ENCODE data around the gene NFXL1. TPM values are rescaled to one million over a fixed set of nuclear protein-coding genes. Genes with fewer than 3 reads are reported as not detected.

The NFXL1 gene
- 9.2 and 9.6 TPM in 2 replicates for total RNA-seq
- polyA plus RNA-seq, result 9.0 and 14.1 TPM in 2 replicates
- polyA plus RNA-seq (2012), result 5.5 and 5.9 TPM in 2 replicates
- polyA minus RNA-seq (ENCODE audit: low replicate concordance), result 6.7 and 8.1 TPM in 2 replicates

DNA sequence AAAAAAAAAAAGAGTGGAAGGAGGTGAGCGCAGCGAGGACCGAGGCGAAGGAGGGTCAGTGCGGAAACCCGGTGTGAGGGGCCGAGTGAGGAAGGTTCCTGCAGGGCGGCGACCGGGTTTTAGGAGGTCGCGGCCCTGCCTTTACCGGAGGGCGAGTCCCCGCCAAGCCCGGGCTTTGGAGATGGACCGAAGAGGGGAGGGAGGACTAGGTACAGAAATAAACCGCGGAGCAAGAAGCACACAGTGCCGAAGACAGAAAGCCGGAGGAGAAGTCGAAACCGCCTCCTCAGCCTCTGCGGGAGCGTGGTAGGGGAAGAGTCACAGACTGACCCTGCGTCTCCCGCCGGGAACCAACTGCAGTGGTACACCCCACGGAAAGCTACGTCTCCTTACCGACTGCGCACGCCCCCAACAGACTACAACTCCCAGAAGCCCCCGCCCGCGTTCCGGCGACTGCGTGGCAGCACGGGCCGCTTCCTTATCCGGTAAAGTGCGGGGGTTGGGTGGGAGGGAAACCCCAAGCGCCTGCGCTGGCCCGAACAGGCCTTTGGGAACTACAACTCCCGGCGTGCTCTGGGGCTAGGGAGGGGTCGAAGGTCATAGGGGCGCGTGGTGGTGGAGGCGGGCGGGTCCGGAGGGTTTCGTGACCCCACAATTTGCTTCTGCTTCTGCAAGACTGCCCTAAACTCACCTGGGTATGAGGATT, at the start of gene NFXL1:
Gene NFXL1, minus strand, starts transcription at position 364 of the 706 bp plus-strand sequence. CDS start 380 bp downstream, outside the sequence.
- TF ChIP-seq EZH2 (IDR thresholded peaks at IDR 0.05; ENCODE audit: low read length, missing control alignments), result no peak
- TF ChIP-seq, protein P1, sequence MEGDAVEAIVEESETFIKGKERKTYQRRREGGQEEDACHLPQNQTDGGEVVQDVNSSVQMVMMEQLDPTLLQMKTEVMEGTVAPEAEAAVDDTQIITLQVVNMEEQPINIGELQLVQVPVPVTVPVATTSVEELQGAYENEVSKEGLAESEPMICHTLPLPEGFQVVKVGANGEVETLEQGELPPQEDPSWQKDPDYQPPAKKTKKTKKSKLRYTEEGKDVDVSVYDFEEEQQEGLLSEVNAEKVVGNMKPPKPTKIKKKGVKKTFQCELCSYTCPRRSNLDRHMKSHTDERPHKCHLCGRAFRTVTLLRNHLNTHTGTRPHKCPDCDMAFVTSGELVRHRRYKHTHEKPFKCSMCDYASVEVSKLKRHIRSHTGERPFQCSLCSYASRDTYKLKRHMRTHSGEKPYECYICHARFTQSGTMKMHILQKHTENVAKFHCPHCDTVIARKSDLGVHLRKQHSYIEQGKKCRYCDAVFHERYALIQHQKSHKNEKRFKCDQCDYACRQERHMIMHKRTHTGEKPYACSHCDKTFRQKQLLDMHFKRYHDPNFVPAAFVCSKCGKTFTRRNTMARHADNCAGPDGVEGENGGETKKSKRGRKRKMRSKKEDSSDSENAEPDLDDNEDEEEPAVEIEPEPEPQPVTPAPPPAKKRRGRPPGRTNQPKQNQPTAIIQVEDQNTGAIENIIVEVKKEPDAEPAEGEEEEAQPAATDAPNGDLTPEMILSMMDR (conservative IDR thresholded peaks at IDR 0.05 in 1 of 2, IDR thresholded peaks at IDR 0.05 in 1 of 2; ENCODE audit: low read depth in 1 of 2, low read length in 2 of 2), result no peak
- Histone ChIP-seq H3K27ac (ENCODE audit: insufficient read depth, low read length) (peak within 1 kb of the TSS; percentile 76), H3K79me2 (ENCODE audit: control insufficient read depth, insufficient read depth, low read length) (peaks cover 11% of the 10 kb centered on the region), H3K4me1 (ENCODE audit: control insufficient read depth, extremely low read depth, insufficient read depth, low read length) (no peaks in the 10 kb centered on the region), H4K20me1 (ENCODE audit: control insufficient read depth, extremely low read depth, insufficient read depth, low read length) (no peaks in the 10 kb centered on the region), H3K36me3 (ENCODE audit: control insufficient read depth, insufficient read depth, low read length) (no peaks in the 10 kb centered on the region), H2AFZ (ENCODE audit: low read length) (peak within 1 kb of the TSS; percentile 72), H3K4me2 (ENCODE audit: extremely low read depth, insufficient read depth, low read length) (peak within 1 kb of the TSS; percentile 87), H3K9me3 (ENCODE audit: control insufficient read depth, insufficient read depth, low read depth, low read length) (no peaks in the 10 kb centered on the region), H3K9ac (ENCODE audit: insufficient read depth, low read length) (peak within 1 kb of the TSS; percentile 72), H3K4me3 (replicated peaks in 1 of 4; ENCODE audit: control extremely low read depth in 1 of 4, insufficient read depth in 1 of 4, low read depth in 3 of 4, low read length in 4 of 4) (peak within 1 kb of the TSS; percentile 70 to 96 (median 85)), H3K27me3 (ENCODE audit: control insufficient read depth, insufficient read depth, low read length) (no peaks in the 10 kb centered on the region)
- peak; percentile 97 for DNase-seq (ENCODE audit: low read depth in 2 of 2)

DNA sequence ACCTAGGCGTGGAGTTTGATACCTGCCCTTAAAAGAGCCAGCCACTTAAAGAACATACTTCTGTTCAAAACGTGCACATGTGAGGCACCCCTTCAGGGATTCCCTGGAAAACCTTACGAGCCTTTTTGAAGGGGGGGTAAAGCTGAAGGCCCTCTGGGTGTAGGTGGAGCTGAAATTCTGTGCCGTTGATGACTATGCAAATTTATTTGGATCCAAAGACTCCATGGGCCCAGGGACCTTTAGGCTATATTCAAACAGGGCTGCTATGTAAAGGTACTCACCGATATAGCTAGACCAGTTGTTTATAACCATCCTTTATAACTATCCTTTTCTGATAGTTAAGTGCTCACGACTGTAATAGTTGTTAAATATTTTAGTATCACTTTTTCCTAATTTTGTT, 40.3 kb upstream of the NFXL1 start:
- H3K9me3 ChIP-seq (ENCODE audit: control insufficient read depth, insufficient read depth, low read depth, low read length), result no peaks in the 10 kb centered on the region
- no peak for DNase-seq (ENCODE audit: low read depth in 2 of 2)
- TF ChIP-seq, protein P1 (conservative IDR thresholded peaks at IDR 0.05 in 1 of 2, IDR thresholded peaks at IDR 0.05 in 1 of 2; ENCODE audit: low read depth in 1 of 2, low read length in 2 of 2), result no peak
- TF ChIP-seq EZH2 (IDR thresholded peaks at IDR 0.05; ENCODE audit: low read length, missing control alignments), result no peak

GRCh38 chr4:47954245-47954644, 39.9 kb upstream of the NFXL1 start:
- H3K79me2 ChIP-seq (ENCODE audit: control insufficient read depth, insufficient read depth, low read length), result no peaks in the 10 kb centered on the region
- H3K9me3 ChIP-seq (ENCODE audit: control insufficient read depth, insufficient read depth, low read depth, low read length), result no peaks in the 10 kb centered on the region
- no peaks in the 10 kb centered on the region for H4K20me1 ChIP-seq (ENCODE audit: control insufficient read depth, extremely low read depth, insufficient read depth, low read length)
- TF ChIP-seq, protein P1 (conservative IDR thresholded peaks at IDR 0.05 in 1 of 2, IDR thresholded peaks at IDR 0.05 in 1 of 2; ENCODE audit: low read depth in 1 of 2, low read length in 2 of 2), result no peak
- no peak for TF ChIP-seq EZH2 (IDR thresholded peaks at IDR 0.05; ENCODE audit: low read length, missing control alignments)
- H3K27me3 ChIP-seq (ENCODE audit: control insufficient read depth, insufficient read depth, low read length), result no peaks in the 10 kb centered on the region
- H2AFZ ChIP-seq (ENCODE audit: low read length), result no peak overlapping the region
- no peak overlapping the region for H3K27ac ChIP-seq (ENCODE audit: insufficient read depth, low read length)
- H3K9ac ChIP-seq (ENCODE audit: insufficient read depth, low read length), result no peak overlapping the region
- no peaks in the 10 kb centered on the region for H3K36me3 ChIP-seq (ENCODE audit: control insufficient read depth, insufficient read depth, low read length)
- no peaks in the 10 kb centered on the region for H3K4me1 ChIP-seq (ENCODE audit: control insufficient read depth, extremely low read depth, insufficient read depth, low read length)
- H3K4me3 ChIP-seq (replicated peaks in 1 of 4; ENCODE audit: control extremely low read depth in 1 of 4, insufficient read depth in 1 of 4, low read depth in 3 of 4, low read length in 4 of 4), result no peak overlapping the region
- H3K4me2 ChIP-seq (ENCODE audit: extremely low read depth, insufficient read depth, low read length), result no peak overlapping the region
- DNase-seq (ENCODE audit: low read depth in 2 of 2), result no peak

More for the DNA sequence above, 40.3 kb upstream of the NFXL1 start:
- Histone ChIP-seq H3K27ac (ENCODE audit: insufficient read depth, low read length) (no peak overlapping the region), H2AFZ (ENCODE audit: low read length) (no peak overlapping the region), H3K4me3 (replicated peaks in 1 of 4; ENCODE audit: control extremely low read depth in 1 of 4, insufficient read depth in 1 of 4, low read depth in 3 of 4, low read length in 4 of 4) (no peak overlapping the region), H3K27me3 (ENCODE audit: control insufficient read depth, insufficient read depth, low read length) (no peaks in the 10 kb centered on the region), H3K4me2 (ENCODE audit: extremely low read depth, insufficient read depth, low read length) (no peak overlapping the region), H3K36me3 (ENCODE audit: control insufficient read depth, insufficient read depth, low read length) (no peaks in the 10 kb centered on the region), H4K20me1 (ENCODE audit: control insufficient read depth, extremely low read depth, insufficient read depth, low read length) (no peaks in the 10 kb centered on the region), H3K79me2 (ENCODE audit: control insufficient read depth, insufficient read depth, low read length) (no peaks in the 10 kb centered on the region), H3K4me1 (ENCODE audit: control insufficient read depth, extremely low read depth, insufficient read depth, low read length) (no peaks in the 10 kb centered on the region), H3K9ac (ENCODE audit: insufficient read depth, low read length) (no peak overlapping the region)
